Activated CD4-positive, alpha-beta T cell treated with anti-CD3 and anti-CD28 coated beads, Interleukin-2, amount 10 ng/mL, durations not matched to agents 7 days and 5 days (primary cell): ENCODE data around the gene PARN. TPM values are rescaled to one million over a fixed set of nuclear protein-coding genes. Genes with fewer than 3 reads are reported as not detected.

ENCODE experiments used
- CTCF ChIA-PET: fragments of 350-600 bp; sonication (Branson Sonifier 250); formaldehyde crosslinking; loops from one replicate; lab custom pipeline; 2021; ENCODE audit warnings: antibody characterized with exemption; lab: Charles Lee
- POLR2A ChIA-PET: fragments of 350-600 bp; sonication (Branson Sonifier 250); formaldehyde crosslinking; loops from one replicate; lab custom pipeline; 2021; ENCODE audit warnings: antibody characterized with exemption; lab: Charles Lee
- DNase-seq: peaks from one replicate; pipeline ENCODE4 v3.0.0-alpha.2; 2020
- H3K27ac Mint-ChIP-seq: one replicate; pipeline ENCODE4 v1.8.0; 2021; ENCODE audit warnings: mild to moderate bottlenecking, moderate library complexity, mixed read lengths
- H3K27me3 Mint-ChIP-seq: one replicate; pipeline ENCODE4 v1.8.0; 2021; ENCODE audit warnings: mixed read lengths
- H3K36me3 Mint-ChIP-seq: one replicate; pipeline ENCODE4 v1.8.0; 2021; ENCODE audit warnings: low read depth, mixed read lengths
- H3K4me1 Mint-ChIP-seq: one replicate; pipeline ENCODE4 v1.8.0; 2021; ENCODE audit warnings: mixed read lengths
- H3K4me3 Mint-ChIP-seq: one replicate; pipeline ENCODE4 v1.8.0; 2021; ENCODE audit warnings: mild to moderate bottlenecking, moderate library complexity, mixed read lengths
- H3K9me3 Mint-ChIP-seq: one replicate; pipeline ENCODE4 v1.8.0; 2021; ENCODE audit warnings: mixed read lengths
- total RNA-seq, 2 experiments: library from RNA; stranded (reverse); gene quantifications; one replicate each; pipeline ENCODE4 v1.2.3, GENCODE V29; 2021

PARN gene
- total RNA-seq, 2 experiments from 2014 or later, result 41.1 to 51.8 TPM

GRCh38 chr16:14496786-14497185 lies 133.3 kb downstream of the PARN start:
- Mint-ChIP-seq H3K36me3 (peaks cover 6% of the 10 kb centered on the region), H3K4me3 (no peak overlapping the region), H3K27me3 (no peaks in the 10 kb centered on the region), H3K27ac (no peak overlapping the region), H3K9me3 (no peaks in the 10 kb centered on the region), H3K4me1 (peaks cover 14% of the 10 kb centered on the region)
- no peak for DNase-seq
- ChIA-PET POLR2A (no interaction called here), CTCF (no interaction called here)

GRCh38 chr16:14496047-14496770 lies 133.9 kb downstream of the PARN start:
- peaks cover 6% of the 10 kb centered on the region for H3K36me3 Mint-ChIP-seq
- POLR2A ChIA-PET, result no interaction called here
- peaks cover 12% of the 10 kb centered on the region for H3K4me1 Mint-ChIP-seq

GRCh38 chr16:14495213-14496046 lies 134.6 kb downstream of the PARN start:
- DNase-seq, result no peak
- POLR2A ChIA-PET, result no interaction called here

More at GRCh38 chr16:14496047-14496770, 133.9 kb downstream of the PARN start:
- CTCF ChIA-PET, result no interaction called here
- no peak for DNase-seq
- Mint-ChIP-seq H3K27ac (no peak overlapping the region), H3K9me3 (no peaks in the 10 kb centered on the region), H3K4me3 (no peak overlapping the region), H3K27me3 (no peaks in the 10 kb centered on the region)

GRCh38 chr16:14494396-14494966 lies 135.6 kb downstream of the PARN start:
- CTCF ChIA-PET, result no interaction called here
- no peak for DNase-seq
- Mint-ChIP-seq H3K36me3 (peaks cover 6% of the 10 kb centered on the region), H3K27ac (no peak overlapping the region), H3K9me3 (no peaks in the 10 kb centered on the region), H3K4me3 (no peak overlapping the region), H3K27me3 (no peaks in the 10 kb centered on the region), H3K4me1 (peaks cover 12% of the 10 kb centered on the region)
- POLR2A ChIA-PET, result no interaction called here

More at GRCh38 chr16:14495213-14496046, 134.6 kb downstream of the PARN start:
- Mint-ChIP-seq H3K36me3 (peaks cover 6% of the 10 kb centered on the region), H3K27ac (no peak overlapping the region), H3K27me3 (no peaks in the 10 kb centered on the region), H3K4me3 (no peak overlapping the region), H3K4me1 (peaks cover 12% of the 10 kb centered on the region), H3K9me3 (no peaks in the 10 kb centered on the region)
- CTCF ChIA-PET, result no interaction called here

GRCh38 chr16:14493791-14494190 lies 136.3 kb downstream of the PARN start:
- Mint-ChIP-seq H3K27ac (no peak overlapping the region), H3K4me1 (peaks cover 12% of the 10 kb centered on the region), H3K9me3 (no peaks in the 10 kb centered on the region), H3K36me3 (peaks cover 6% of the 10 kb centered on the region), H3K27me3 (no peaks in the 10 kb centered on the region), H3K4me3 (no peak overlapping the region)
- DNase-seq, result no peak
- POLR2A ChIA-PET, result no interaction called here
- CTCF ChIA-PET, result no interaction called here

GRCh38 chr16:14492614-14493013 lies 137.4 kb downstream of the PARN start:
- ChIA-PET POLR2A (no interaction called here), CTCF (no interaction called here)
- peaks cover 19% of the 10 kb centered on the region for H3K4me1 Mint-ChIP-seq
- H3K36me3 Mint-ChIP-seq, result peaks cover 6% of the 10 kb centered on the region
- no peaks in the 10 kb centered on the region for H3K9me3 Mint-ChIP-seq
- no peaks in the 10 kb centered on the region for H3K27me3 Mint-ChIP-seq
- H3K4me3 Mint-ChIP-seq, result no peak overlapping the region
- no peak for DNase-seq
- no peak overlapping the region for H3K27ac Mint-ChIP-seq

- no peak for DNase-seq
- CTCF ChIA-PET, result interaction anchor here (1.6 kb wide), 1 partner anchor 11 kb away, joined by 3 read pairs; no protein-coding TSS in a partner anchor
- POLR2A ChIA-PET, result no interaction called here
- peaks cover 6% of the 10 kb centered on the region for H3K36me3 Mint-ChIP-seq
- H3K27ac Mint-ChIP-seq, result no peak overlapping the region
- H3K4me3 Mint-ChIP-seq, result no peak overlapping the region
- H3K9me3 Mint-ChIP-seq, result no peaks in the 10 kb centered on the region
- H3K27me3 Mint-ChIP-seq, result no peaks in the 10 kb centered on the region
- peaks cover 21% of the 10 kb centered on the region for H3K4me1 Mint-ChIP-seq
Observed at GRCh38 chr16:14491861-14492529, 138.1 kb downstream of the PARN start.

GRCh38 chr16:14490235-14490634 lies 139.8 kb downstream of the PARN start:
- no peak overlapping the region for H3K27ac Mint-ChIP-seq
- H3K36me3 Mint-ChIP-seq, result peaks cover 6% of the 10 kb centered on the region
- CTCF ChIA-PET, result no interaction called here
- no peaks in the 10 kb centered on the region for H3K27me3 Mint-ChIP-seq
- no peak overlapping the region for H3K4me3 Mint-ChIP-seq
- no peak for DNase-seq
- POLR2A ChIA-PET, result no interaction called here
- peaks cover 24% of the 10 kb centered on the region for H3K4me1 Mint-ChIP-seq
- no peaks in the 10 kb centered on the region for H3K9me3 Mint-ChIP-seq

- peaks cover 24% of the 10 kb centered on the region for H3K4me1 Mint-ChIP-seq
- H3K27ac Mint-ChIP-seq, result no peak overlapping the region
- peaks cover 2% of the 10 kb centered on the region for H3K36me3 Mint-ChIP-seq
- no peaks in the 10 kb centered on the region for H3K27me3 Mint-ChIP-seq
- POLR2A ChIA-PET, result no interaction called here
- no peaks in the 10 kb centered on the region for H3K9me3 Mint-ChIP-seq
- no peak for DNase-seq
- no peak overlapping the region for H3K4me3 Mint-ChIP-seq
- CTCF ChIA-PET, result interaction anchor here (1.1 kb wide), 1 partner anchor 14 kb away, joined by 4 read pairs; no protein-coding TSS in a partner anchor
Observed at GRCh38 chr16:14489460-14489859, 140.6 kb downstream of the PARN start.

- Mint-ChIP-seq H3K4me1 (peaks cover 19% of the 10 kb centered on the region), H3K9me3 (no peaks in the 10 kb centered on the region), H3K27ac (peak overlapping the region; percentile 27), H3K27me3 (no peaks in the 10 kb centered on the region), H3K36me3 (peaks cover 1% of the 10 kb centered on the region), H3K4me3 (no peak overlapping the region)
- ChIA-PET CTCF (interaction anchor here (1.2 kb wide), 1 partner anchor 9 kb away, joined by 3 read pairs; no protein-coding TSS in a partner anchor), POLR2A (no interaction called here)
- peak; percentile 14 for DNase-seq
Observed at GRCh38 chr16:14487579-14487978, 142.5 kb downstream of the PARN start.

GRCh38 chr16:14486520-14487303 lies 143.3 kb downstream of the PARN start:
- Mint-ChIP-seq H3K27me3 (no peaks in the 10 kb centered on the region), H3K27ac (no peak overlapping the region), H3K9me3 (no peaks in the 10 kb centered on the region), H3K4me3 (no peak overlapping the region), H3K36me3 (peaks cover 7% of the 10 kb centered on the region), H3K4me1 (peaks cover 12% of the 10 kb centered on the region)
- ChIA-PET CTCF (interaction anchor here (1.2 kb wide), 2 partner anchors 9 to 26 kb away, joined by 3 read pairs; no protein-coding TSS in a partner anchor), POLR2A (no interaction called here)
- no peak for DNase-seq
